GM12892 (cell line): Measurements from ENCODE around the gene ZDHHC11.

Source experiments
- POLR2A ChIP-seq: IDR thresholded peaks from 2 replicates; pipeline ENCODE4 v1.6.1; 2011; ENCODE audit warnings: low read depth, low read length, control low read depth
- POLR2AphosphoS5 ChIP-seq: IDR thresholded peaks from 2 replicates; pipeline ENCODE4 v1.6.1; 2011; ENCODE audit warnings: low read depth, low read length, control low read depth
- TAF1 ChIP-seq: IDR thresholded peaks from 2 replicates; pipeline ENCODE4 v1.6.1; 2011; ENCODE audit warnings: low read depth, mild to moderate bottlenecking, control low read depth, low read length, borderline replicate concordance

DNA sequence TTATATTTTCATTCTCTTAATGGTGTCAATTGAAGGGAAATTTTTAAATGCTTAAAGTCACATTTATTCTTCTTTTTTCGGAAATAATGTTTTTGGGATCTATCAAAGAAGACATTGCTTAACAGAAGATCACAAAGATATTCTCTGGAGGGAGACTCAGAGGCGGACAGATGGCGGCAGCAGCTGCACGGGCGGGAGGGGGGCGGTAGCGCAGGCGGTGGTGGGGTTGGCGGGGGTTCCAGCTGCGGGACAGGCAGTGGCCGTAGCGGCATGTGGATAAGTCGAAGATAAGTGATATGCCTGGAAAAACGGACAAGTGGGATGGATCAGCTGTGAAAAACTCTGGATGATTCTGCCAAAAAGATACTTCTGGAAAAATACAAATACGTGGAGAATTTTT lies 34.6 kb downstream of the ZDHHC11 start:
- TF ChIP-seq TAF1 (no peak), POLR2A (no peak), POLR2AphosphoS5 (no peak)
